Measurements from ENCODE around the gene ATXN7L3. TPM values are rescaled to one million over a fixed set of nuclear protein-coding genes. Genes with fewer than 3 reads are reported as not detected.

ATXN7L3 gene
- total and polyA plus RNA-seq, 4 donors = 30.1 to 70.6 (median 50.5) TPM

DNA sequence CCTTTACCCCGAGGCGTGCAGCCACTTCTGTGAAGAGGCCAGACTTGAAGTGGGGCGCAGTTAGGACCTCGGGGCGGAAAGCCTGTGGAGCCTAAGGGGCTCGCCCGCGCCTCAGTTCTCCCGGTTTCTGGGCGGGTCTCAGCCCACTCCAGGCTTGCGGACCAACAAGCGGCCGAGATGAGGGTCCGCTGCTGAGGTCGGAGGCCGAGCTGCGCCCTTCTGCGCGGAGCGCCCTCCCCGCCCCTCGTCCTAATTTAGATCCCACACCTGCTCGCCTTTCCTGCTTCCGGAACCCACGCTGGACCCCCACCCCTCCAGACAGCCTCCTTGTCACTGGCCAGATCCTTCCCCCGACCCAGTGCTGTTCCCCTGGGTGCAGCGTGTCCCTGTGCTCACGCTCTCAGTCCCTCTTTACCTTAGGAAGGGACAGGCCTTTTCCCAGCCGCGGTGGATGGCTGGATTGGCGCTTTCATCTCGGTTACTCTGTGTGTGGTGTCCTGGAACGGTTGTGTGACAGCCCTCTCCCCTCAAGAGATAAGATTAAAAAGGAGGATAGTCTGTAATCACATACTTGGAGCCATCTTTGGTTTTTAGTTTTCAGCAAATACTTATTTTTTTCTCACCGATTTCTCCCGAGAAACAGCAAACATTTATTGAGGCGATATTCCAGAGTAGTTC lies 933 bp upstream of the ATXN7L3 start:
- Histone ChIP-seq H3K4me3 (peak overlapping the region; percentile 55), H3K9ac (ENCODE audit: insufficient read depth in 1 of 2, low read length in 2 of 2) (peak overlapping the region; percentile 63 to 69), H3K9me3 (ENCODE audit: control insufficient read depth in 4 of 4, insufficient read depth in 3 of 4, low read length in 3 of 4) (no peaks in the 10 kb centered on the region), H3K4me1 (ENCODE audit: control insufficient read depth in 5 of 5, insufficient read depth in 5 of 5, low read length in 5 of 5) (peaks cover 0 to 26% (median 14%) of the 10 kb centered on the region in 5 donors), H3K27me3 (ENCODE audit: control insufficient read depth in 3 of 3, insufficient read depth in 3 of 3, low read length in 2 of 3) (no peaks in the 10 kb centered on the region), H3K36me3 (ENCODE audit: control insufficient read depth in 4 of 4, insufficient read depth in 4 of 4, low read length in 4 of 4) (peaks cover 3 to 14% (median 11%) of the 10 kb centered on the region in 4 donors), H3K27ac (ENCODE audit: low read depth in 1 of 2, low read length in 1 of 2) (peak overlapping the region; percentile 83 to 97)
- TF ChIP-seq, protein P1, sequence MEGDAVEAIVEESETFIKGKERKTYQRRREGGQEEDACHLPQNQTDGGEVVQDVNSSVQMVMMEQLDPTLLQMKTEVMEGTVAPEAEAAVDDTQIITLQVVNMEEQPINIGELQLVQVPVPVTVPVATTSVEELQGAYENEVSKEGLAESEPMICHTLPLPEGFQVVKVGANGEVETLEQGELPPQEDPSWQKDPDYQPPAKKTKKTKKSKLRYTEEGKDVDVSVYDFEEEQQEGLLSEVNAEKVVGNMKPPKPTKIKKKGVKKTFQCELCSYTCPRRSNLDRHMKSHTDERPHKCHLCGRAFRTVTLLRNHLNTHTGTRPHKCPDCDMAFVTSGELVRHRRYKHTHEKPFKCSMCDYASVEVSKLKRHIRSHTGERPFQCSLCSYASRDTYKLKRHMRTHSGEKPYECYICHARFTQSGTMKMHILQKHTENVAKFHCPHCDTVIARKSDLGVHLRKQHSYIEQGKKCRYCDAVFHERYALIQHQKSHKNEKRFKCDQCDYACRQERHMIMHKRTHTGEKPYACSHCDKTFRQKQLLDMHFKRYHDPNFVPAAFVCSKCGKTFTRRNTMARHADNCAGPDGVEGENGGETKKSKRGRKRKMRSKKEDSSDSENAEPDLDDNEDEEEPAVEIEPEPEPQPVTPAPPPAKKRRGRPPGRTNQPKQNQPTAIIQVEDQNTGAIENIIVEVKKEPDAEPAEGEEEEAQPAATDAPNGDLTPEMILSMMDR (IDR thresholded peaks at IDR 0.05; ENCODE audit: control extremely low read depth, extremely low read depth) = no peak
- ATAC-seq (ENCODE audit: insufficient read depth, low FRiP score) = no peak
- DNase-seq = no peak
- WGBS, 2 donors = 5 to 7% methylated on average over 23 to 36 of the region's 36 CpGs

DNA sequence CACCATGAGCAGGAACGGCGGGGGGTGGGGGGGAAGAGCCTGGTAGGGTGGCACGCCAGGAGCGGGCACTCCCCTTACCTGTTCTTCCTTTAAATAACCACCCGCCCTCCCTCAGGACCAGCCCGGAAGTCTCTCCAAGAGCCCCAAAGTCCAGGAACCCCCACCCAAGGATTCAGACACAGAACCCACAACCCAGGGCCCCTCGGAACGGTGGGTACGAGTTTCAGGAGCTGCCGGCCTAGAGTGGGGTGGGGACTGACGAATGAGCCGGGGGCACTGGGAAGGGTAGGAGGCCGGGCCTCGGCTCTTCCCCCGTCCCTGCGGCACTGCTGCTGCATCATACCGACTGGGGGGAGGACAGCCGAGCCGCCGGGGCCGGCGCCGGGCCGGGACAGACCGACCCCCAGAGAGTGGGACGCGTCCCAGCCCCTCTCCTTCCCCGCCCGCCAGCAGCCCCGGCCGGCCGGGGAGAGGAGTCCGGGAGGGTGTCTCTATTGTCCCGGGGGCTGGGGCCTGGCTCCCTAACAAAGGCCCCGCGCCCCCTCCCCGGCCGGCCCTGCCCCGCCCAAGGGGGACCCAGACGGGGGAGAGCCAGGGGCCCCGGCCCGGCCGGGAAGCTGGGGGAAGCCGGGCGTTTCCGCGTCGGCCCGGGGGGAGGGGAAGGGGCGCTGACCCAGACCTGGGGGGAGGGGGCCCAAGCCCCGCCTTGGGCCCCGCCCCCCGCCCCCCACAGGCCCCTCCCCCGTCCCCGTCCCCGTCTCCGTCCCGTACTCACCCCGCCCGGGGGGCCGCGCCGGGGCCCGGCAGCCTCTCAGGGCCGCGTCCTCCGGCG lies 747 bp downstream of the ATXN7L3 start:
- peak; percentile 57 to 82 (median 79) for DNase-seq
- 1% methylated on average over 29 to 61 of the region's 68 CpGs for WGBS, 2 donors
- H3K27ac ChIP-seq (ENCODE audit: low read depth in 1 of 2, low read length in 1 of 2) = peak overlapping the region; percentile 94 to 96
- no peaks in the 10 kb centered on the region for H3K27me3 ChIP-seq (ENCODE audit: control insufficient read depth in 3 of 3, insufficient read depth in 3 of 3, low read length in 2 of 3)
- H3K9ac ChIP-seq (ENCODE audit: insufficient read depth in 1 of 2, low read length in 2 of 2) = peak overlapping the region; percentile 34 to 63
- TF ChIP-seq, protein P1 (IDR thresholded peaks at IDR 0.05; ENCODE audit: control extremely low read depth, extremely low read depth) = no peak
- H3K4me1 ChIP-seq (ENCODE audit: control insufficient read depth in 5 of 5, insufficient read depth in 5 of 5, low read length in 5 of 5) = peaks cover 0 to 24% (median 14%) of the 10 kb centered on the region in 5 donors
- H3K4me3 ChIP-seq = peak overlapping the region; percentile 53
- peak; percentile 24 for ATAC-seq (ENCODE audit: insufficient read depth, low FRiP score)
- H3K36me3 ChIP-seq (ENCODE audit: control insufficient read depth in 4 of 4, insufficient read depth in 4 of 4, low read length in 4 of 4) = peaks cover 17 to 31% (median 28%) of the 10 kb centered on the region in 4 donors
- H3K9me3 ChIP-seq (ENCODE audit: control insufficient read depth in 4 of 4, insufficient read depth in 3 of 4, low read length in 3 of 4) = no peaks in the 10 kb centered on the region

DNA sequence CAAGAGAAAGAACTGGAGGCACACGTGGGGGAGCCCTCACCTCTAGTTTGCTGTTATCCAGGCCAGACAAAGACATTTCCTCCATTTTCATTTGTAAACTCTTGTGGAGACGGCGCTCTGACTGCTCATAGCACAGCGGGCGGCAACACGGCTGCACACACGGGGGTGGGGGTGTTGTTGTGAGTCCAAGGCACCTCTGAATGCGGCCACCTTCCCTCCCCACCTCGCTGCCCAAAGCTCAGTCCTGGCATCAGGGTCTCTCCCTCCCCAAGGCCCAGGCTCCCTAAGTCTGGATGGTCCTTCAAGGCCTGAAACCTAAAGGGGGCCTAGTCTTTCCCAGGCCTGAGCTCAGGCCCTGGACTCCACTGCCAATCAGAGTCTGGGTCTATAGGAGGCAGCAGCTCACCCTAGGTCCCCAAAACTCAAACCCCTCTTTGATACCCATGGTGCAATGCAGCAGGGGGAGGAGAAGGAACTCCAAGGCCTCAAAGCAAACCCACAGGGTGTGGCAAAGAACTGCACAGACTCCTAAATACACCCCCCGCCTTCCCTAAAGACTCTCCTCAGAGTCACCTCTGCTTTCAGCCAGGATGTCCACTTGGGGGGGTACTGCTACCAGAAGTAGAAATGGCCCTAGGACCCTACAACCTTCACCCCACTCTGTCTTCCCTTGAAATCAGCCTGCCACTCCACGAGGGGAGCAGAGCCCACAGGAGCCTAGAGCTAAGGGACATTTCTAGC lies 1.5 kb downstream of the ATXN7L3 start:
- Histone ChIP-seq H3K27me3 (ENCODE audit: control insufficient read depth in 3 of 3, insufficient read depth in 3 of 3, low read length in 2 of 3) (no peaks in the 10 kb centered on the region), H3K27ac (ENCODE audit: low read depth in 1 of 2, low read length in 1 of 2) (peak overlapping the region; percentile 94 to 96), H3K9ac (ENCODE audit: insufficient read depth in 1 of 2, low read length in 2 of 2) (peak overlapping the region; percentile 63 to 74), H3K36me3 (ENCODE audit: control insufficient read depth in 4 of 4, insufficient read depth in 4 of 4, low read length in 4 of 4) (peaks cover 21 to 38% (median 33%) of the 10 kb centered on the region in 4 donors), H3K4me3 (peak overlapping the region; percentile 33), H3K9me3 (ENCODE audit: control insufficient read depth in 4 of 4, insufficient read depth in 3 of 4, low read length in 3 of 4) (no peaks in the 10 kb centered on the region), H3K4me1 (ENCODE audit: control insufficient read depth in 5 of 5, insufficient read depth in 5 of 5, low read length in 5 of 5) (peaks cover 0 to 24% (median 12%) of the 10 kb centered on the region in 5 donors)
- WGBS, 2 donors = 52 to 54% methylated on average over 11 of the region's 11 CpGs
- ATAC-seq (ENCODE audit: insufficient read depth, low FRiP score) = no peak
- DNase-seq = peak; percentile 33 to 57 (median 50)
- TF ChIP-seq, protein P1 (IDR thresholded peaks at IDR 0.05; ENCODE audit: control extremely low read depth, extremely low read depth) = no peak

Measured in lung (tissue), 12 donors.